Spinal cord (tissue), 10 donors: ENCODE results near the gene FBLN2. TPM values are rescaled to one million over a fixed set of nuclear protein-coding genes. Genes with fewer than 3 reads are reported as not detected.

Experiments
- DNase-seq, 6 donors: peaks; one replicate each; pipeline versions ENCODE4 v3.0.0 to v3.0.0-alpha.2; 2013 to 2015; ENCODE audit warnings: low spot score in 6 of 6, low read depth in 4 of 6
- H3K27ac ChIP-seq: one replicate; pipeline ENCODE4 v1.5.1; 2013; ENCODE audit warnings: low read depth, low read length, control low read depth
- H3K27me3 ChIP-seq: one replicate; pipeline ENCODE4 v1.6.1; 2013; ENCODE audit warnings: low read length; ENCODE audit not compliant: control insufficient read depth, insufficient read depth
- H3K36me3 ChIP-seq: one replicate; pipeline ENCODE4 v1.6.1; 2013; ENCODE audit warnings: low read length; ENCODE audit not compliant: control insufficient read depth, insufficient read depth
- H3K4me1 ChIP-seq: one replicate; pipeline ENCODE4 v1.6.1; 2013; ENCODE audit warnings: low read length; ENCODE audit not compliant: control insufficient read depth, insufficient read depth
- H3K4me3 ChIP-seq: one replicate; pipeline ENCODE4 v1.5.1; 2013; ENCODE audit warnings: low read depth, low read length, control low read depth
- H3K9me3 ChIP-seq: one replicate; pipeline ENCODE4 v1.6.1; 2013; ENCODE audit warnings: low read length; ENCODE audit not compliant: control insufficient read depth, insufficient read depth
- WGBS: methylation state at CpG from one replicate; pipeline ENCODE4 v1.1.5; 2013; ENCODE audit warnings: missing lambda C conversion rate; ENCODE audit not compliant: insufficient coverage; 5-methylcytosine and 5-hydroxymethylcytosine counted together
- polyA plus RNA-seq, 2 donors: library from polyadenylated mRNA; unstranded; fragments of 120-200 nt; gene quantifications; one replicate each; pipeline ENCODE4 v1.2.1, GENCODE V29; 2013; ENCODE audit not compliant: insufficient read length in 2 of 2
- total RNA-seq, 2 donors: library from RNA; depleted of rRNA in 1 of 2; stranded (reverse); fragments of 120-200 nt in 1 of 2; fragments of >200 nt in 1 of 2; gene quantifications; one replicate each; pipeline versions ENCODE4 v1.2.3 to v1.2.4, GENCODE V29; 2013 to 2014
- donor health status: healthy.

FBLN2 gene
- total and polyA plus RNA-seq, 4 donors = 19.5 to 81.9 (median 31.5) TPM

GRCh38 chr3:13530241-13531009, 18.5 kb upstream of the FBLN2 start:
- H3K4me3 ChIP-seq = no peak overlapping the region
- H3K27ac ChIP-seq = peak overlapping the region; percentile 47
- peaks cover 65% of the 10 kb centered on the region for H3K4me1 ChIP-seq
- H3K36me3 ChIP-seq = no peaks in the 10 kb centered on the region
- 50% methylated on average over 10 of the region's 12 CpGs for WGBS
- H3K27me3 ChIP-seq = no peaks in the 10 kb centered on the region
- H3K9me3 ChIP-seq = no peaks in the 10 kb centered on the region
- DNase-seq = peak in 1 of 6 donors; percentile 39

GRCh38 chr3:13532085-13532484, 16.8 kb upstream of the FBLN2 start:
- no peaks in the 10 kb centered on the region for H3K36me3 ChIP-seq
- H3K9me3 ChIP-seq = no peaks in the 10 kb centered on the region
- H3K27me3 ChIP-seq = no peaks in the 10 kb centered on the region
- DNase-seq = no peak
- 72% methylated on average over 4 of the region's 9 CpGs for WGBS
- H3K4me3 ChIP-seq = no peak overlapping the region
- H3K4me1 ChIP-seq = peaks cover 70% of the 10 kb centered on the region
- H3K27ac ChIP-seq = no peak overlapping the region

GRCh38 chr3:13532631-13533030, 16.3 kb upstream of the FBLN2 start:
- H3K4me1 ChIP-seq = peaks cover 70% of the 10 kb centered on the region
- DNase-seq = no peak
- no peak overlapping the region for H3K4me3 ChIP-seq
- WGBS = 83% methylated on average over 2 of the region's 5 CpGs
- H3K27me3 ChIP-seq = no peaks in the 10 kb centered on the region
- no peaks in the 10 kb centered on the region for H3K9me3 ChIP-seq
- H3K36me3 ChIP-seq = no peaks in the 10 kb centered on the region
- no peak overlapping the region for H3K27ac ChIP-seq

- H3K4me1 ChIP-seq = peaks cover 61% of the 10 kb centered on the region
- H3K27ac ChIP-seq = no peak overlapping the region
- DNase-seq = no peak
- no peak overlapping the region for H3K4me3 ChIP-seq
- WGBS = 84% methylated on average over 8 of the region's 8 CpGs
- H3K9me3 ChIP-seq = no peaks in the 10 kb centered on the region
- H3K27me3 ChIP-seq = no peaks in the 10 kb centered on the region
- H3K36me3 ChIP-seq = no peaks in the 10 kb centered on the region
Observed at GRCh38 chr3:13533885-13534301, 15.0 kb upstream of the FBLN2 start.

GRCh38 chr3:13535526-13535875, 13.4 kb upstream of the FBLN2 start:
- Histone ChIP-seq H3K36me3 (no peaks in the 10 kb centered on the region), H3K27ac (peak overlapping the region; percentile 61), H3K4me3 (no peak overlapping the region), H3K4me1 (peaks cover 47% of the 10 kb centered on the region), H3K9me3 (no peaks in the 10 kb centered on the region), H3K27me3 (no peaks in the 10 kb centered on the region)
- peak in 1 of 6 donors; percentile 42 for DNase-seq
- 71% methylated on average over 8 of the region's 10 CpGs for WGBS

GRCh38 chr3:13535905-13536304, 13.0 kb upstream of the FBLN2 start:
- 50% methylated on average over 8 of the region's 9 CpGs for WGBS
- Histone ChIP-seq H3K36me3 (no peaks in the 10 kb centered on the region), H3K4me1 (peaks cover 47% of the 10 kb centered on the region), H3K27me3 (no peaks in the 10 kb centered on the region), H3K4me3 (no peak overlapping the region), H3K9me3 (no peaks in the 10 kb centered on the region), H3K27ac (peak overlapping the region; percentile 61)
- peak in 5 of 6 donors; percentile 52 to 95 (median 67) for DNase-seq

GRCh38 chr3:13536432-13536831, 12.5 kb upstream of the FBLN2 start:
- no peaks in the 10 kb centered on the region for H3K9me3 ChIP-seq
- H3K27me3 ChIP-seq = no peaks in the 10 kb centered on the region
- no peak overlapping the region for H3K4me3 ChIP-seq
- H3K27ac ChIP-seq = peak overlapping the region; percentile 61
- peaks cover 43% of the 10 kb centered on the region for H3K4me1 ChIP-seq
- WGBS = 86% methylated on average over 3 of the region's 3 CpGs
- no peak for DNase-seq
- no peaks in the 10 kb centered on the region for H3K36me3 ChIP-seq

GRCh38 chr3:13536832-13537231, 12.1 kb upstream of the FBLN2 start:
- no peaks in the 10 kb centered on the region for H3K9me3 ChIP-seq
- 44% methylated on average over 8 of the region's 8 CpGs for WGBS
- H3K4me1 ChIP-seq = peaks cover 43% of the 10 kb centered on the region
- H3K4me3 ChIP-seq = no peak overlapping the region
- H3K27ac ChIP-seq = no peak overlapping the region
- no peak for DNase-seq
- H3K36me3 ChIP-seq = no peaks in the 10 kb centered on the region
- H3K27me3 ChIP-seq = no peaks in the 10 kb centered on the region

- Histone ChIP-seq H3K27me3 (no peaks in the 10 kb centered on the region), H3K9me3 (no peaks in the 10 kb centered on the region), H3K36me3 (no peaks in the 10 kb centered on the region), H3K4me1 (peaks cover 43% of the 10 kb centered on the region), H3K4me3 (no peak overlapping the region), H3K27ac (no peak overlapping the region)
- 94% methylated on average over 5 of the region's 6 CpGs for WGBS
- DNase-seq = no peak
Observed at GRCh38 chr3:13537244-13537908, 11.5 kb upstream of the FBLN2 start.

- H3K27ac ChIP-seq = no peak overlapping the region
- H3K4me1 ChIP-seq = peaks cover 38% of the 10 kb centered on the region
- no peaks in the 10 kb centered on the region for H3K36me3 ChIP-seq
- H3K27me3 ChIP-seq = no peaks in the 10 kb centered on the region
- H3K9me3 ChIP-seq = no peaks in the 10 kb centered on the region
- DNase-seq = no peak
- WGBS = 79% methylated on average over 5 of the region's 6 CpGs
- H3K4me3 ChIP-seq = no peak overlapping the region
Observed at GRCh38 chr3:13537909-13538296, 11.0 kb upstream of the FBLN2 start.
